SIG-M5 treated with dmso at 0.1 percent for 504 hours (cell line): ENCODE results near the gene EIF4G1.

ENCODE experiments used
- DNase-seq: peaks from one replicate; lab custom pipeline; 2025; ENCODE audit not compliant: unreplicated experiment; lab: John Stamatoyannopoulos, UW

EIF4G1 gene

DNA sequence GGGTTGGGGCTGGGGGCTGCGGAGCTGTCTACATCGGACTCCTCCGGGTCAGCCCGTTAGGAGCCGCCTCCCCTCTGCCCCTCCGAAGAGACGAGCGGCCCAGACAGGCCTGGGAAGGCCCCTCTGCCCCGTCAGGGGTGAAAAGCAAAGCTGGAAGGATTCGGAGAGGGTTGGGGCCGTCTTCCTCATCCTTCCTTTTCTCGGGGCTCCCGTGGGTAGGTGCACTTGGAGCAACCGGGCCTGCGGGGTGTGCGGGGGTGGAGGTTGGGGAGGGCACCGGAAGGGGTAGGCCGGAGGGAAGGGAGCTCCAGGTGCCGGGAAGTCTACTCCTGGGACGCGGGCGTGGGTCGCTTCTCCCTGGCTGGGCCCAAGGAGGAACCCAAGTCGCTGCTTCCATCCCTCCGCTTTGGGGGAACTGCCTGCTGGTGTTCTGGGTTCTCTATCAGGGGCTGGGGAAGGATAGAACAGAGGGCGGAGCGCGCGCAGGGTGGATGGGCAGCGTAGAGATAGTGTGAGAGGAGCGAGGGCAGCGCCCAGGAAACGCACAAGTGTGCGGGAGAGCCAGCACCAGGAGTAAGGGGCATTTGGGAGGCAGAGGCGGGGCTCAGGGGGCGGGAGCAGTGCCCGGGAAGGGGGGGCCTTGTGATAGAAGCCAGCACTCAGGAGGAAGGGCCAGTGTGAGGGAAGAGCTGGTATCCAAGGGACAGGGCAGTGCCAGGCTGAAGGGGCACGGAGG, 47.7 kb downstream of the EIF4G1 start:
- peak; percentile 69 for DNase-seq

DNA sequence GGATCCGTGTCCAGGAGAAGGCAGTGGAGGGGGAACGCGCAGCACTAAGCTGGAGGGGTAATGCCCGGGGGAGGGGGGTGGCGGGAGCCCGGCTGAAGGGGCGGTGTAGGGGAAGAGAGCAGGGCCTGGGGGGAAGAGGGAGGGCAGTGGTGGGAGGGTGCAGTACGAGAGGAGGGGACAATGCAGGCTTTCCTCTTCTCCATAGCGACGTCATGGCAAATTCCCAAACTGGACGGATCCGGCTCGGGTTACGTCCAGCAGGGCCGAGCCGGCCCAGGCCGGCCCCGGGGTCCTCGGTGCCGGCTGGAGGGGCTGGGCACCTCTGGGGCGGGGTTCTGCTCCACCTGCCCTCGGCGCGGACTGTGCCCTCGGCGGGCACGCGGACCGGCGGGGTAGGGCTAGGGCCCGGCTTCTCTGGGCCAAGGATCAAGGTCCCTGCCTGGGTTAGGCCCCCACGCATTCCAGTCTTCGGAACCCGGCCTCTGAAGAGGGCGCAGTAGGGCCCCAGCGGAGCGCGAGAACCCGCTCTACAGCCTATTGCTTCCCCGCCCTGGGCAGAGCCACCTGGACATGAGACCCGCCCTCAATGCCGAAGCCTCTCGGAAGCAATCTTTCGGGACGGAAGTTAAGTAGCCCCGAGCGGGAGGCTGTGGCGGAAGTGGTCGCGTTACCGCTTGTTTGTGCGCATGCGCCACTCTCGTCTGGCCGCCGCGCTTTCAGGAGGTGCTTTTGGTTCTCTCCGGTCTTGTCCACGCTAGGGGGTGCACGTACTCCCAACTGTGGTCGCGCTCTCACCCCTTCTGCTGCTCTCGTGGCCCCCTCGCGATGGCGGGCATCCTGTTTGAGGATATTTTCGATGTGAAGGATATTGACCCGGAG, 48.5 kb downstream of the EIF4G1 start:
- DNase-seq: peak; percentile 99

DNA sequence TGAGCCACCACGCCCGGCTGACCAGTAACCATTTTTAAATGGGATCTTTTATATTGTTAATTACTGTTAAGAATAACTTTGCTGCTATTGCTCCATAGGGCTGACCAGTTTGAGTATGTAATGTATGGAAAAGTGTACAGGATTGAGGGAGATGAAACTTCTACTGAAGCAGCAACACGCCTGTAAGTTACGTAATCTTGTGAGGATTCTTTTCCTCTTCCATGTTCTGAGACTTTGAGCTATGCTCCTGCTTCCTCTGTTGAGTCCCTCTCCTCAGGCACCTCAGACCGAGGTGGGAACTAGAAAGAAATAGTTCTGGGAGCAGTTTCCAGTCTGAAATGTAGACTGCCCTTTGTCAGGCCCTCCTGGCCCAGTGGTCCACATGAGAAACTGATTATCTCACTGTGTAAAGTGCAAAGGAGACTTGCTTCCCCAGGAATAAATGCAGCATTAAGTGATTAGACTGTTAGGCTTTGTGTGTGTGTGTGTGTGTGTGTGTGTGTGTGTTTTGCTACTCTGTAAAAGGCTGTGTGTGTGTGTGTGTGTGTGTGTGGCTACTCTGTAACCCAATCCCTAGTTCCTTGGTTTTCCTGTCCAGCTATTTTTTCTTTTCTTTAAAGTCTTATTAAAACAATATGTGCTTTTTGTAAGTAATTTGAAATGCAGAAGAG, 52.3 kb downstream of the EIF4G1 start:
- peak; percentile 17 for DNase-seq

DNA sequence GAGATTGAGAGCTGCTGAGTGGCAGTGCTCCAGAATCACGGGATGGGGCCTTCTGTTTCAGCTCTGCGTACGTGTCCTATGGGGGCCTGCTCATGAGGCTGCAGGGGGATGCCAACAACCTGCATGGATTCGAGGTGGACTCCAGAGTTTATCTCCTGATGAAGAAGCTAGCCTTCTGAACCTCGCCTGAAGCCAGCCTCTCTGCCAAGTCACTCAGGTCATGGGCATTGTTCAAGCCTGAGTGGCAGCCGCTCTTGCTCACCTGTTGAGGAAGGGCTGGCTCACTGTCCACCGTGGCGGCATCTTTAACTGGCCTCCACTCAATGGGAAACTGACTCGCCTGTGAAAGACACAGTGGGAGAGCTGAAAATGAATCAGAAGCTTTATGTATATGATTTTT, 53.7 kb downstream of the EIF4G1 start:
- DNase-seq: no peak

DNA sequence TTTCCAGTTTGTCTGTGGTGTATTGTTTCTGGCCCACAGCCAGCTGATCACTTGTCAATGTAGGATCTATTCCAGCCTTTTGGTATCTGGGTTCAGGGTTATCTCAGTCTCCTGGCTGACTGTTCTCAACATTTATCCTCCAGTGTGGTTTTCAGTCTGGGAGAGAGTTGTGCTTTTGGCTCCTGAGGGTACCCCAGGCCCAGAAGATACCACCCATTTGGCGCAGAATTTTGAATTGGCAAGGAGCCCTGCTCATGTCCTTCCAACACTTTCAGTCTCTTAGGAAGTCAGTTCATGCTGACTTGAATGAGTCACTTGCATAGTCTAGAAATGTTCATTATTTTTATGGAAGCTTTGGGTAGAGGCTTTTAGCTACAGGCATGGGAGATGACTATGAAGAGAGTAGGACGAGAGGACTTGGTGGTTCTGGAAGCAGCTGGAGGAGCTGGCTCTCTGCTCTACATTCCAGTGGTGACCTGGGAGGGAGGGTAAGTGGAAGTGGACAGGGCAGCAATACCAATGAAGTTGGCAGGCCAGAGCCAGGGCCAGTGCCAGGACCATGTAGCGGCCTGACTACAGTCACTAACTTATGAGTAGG, 54.3 kb downstream of the EIF4G1 start:
- DNase-seq: no peak

DNA sequence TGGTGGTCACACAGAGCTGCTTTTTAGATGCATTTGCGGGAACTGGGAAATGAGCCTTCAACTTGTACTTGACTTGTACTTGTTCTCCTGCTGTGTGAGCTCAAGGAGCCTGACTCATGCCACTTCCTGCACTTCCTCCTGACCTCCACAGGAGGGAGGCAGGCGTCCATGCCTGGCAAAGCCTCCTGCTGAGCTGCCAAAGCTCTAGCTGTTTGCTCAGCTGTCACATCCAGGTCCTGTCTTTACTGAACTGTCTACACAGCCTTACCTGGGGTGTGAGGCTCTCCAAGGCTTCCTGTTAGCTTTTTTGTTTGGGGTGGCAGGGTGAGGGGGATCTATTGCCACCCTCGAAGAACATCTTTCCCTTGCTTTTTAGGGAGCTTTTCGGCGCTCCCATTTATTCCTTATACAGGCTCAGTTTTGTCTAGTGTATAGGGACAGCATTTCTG, 57.2 kb downstream of the EIF4G1 start:
- DNase-seq: peak; percentile 89

DNA sequence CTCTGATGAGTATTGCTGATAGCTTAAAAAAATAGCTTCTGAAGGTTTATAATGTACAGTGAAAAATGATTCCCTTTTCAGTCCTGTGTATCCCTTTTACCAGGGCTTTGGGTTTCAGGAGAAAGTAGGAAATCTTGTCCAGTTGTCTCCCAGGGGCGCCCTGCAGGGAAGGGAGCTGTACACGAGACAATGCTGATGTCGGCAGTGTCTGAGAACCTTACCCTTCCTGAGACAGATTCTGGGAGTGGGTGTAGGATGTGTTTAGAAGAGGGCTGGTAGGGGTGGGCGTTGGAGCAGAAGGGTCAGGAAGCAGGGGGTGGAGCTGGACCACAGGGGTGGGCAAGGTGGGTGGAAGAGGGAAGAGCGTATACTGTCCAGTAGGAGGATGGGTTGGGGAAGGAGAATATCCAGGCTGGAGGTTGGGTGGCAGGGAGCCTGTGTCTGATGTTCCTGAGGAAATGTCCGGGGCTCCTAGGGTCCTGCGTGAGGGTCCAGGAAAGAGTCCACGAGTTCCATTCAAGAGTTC, 58.0 kb downstream of the EIF4G1 start:
- DNase-seq: no peak

DNA sequence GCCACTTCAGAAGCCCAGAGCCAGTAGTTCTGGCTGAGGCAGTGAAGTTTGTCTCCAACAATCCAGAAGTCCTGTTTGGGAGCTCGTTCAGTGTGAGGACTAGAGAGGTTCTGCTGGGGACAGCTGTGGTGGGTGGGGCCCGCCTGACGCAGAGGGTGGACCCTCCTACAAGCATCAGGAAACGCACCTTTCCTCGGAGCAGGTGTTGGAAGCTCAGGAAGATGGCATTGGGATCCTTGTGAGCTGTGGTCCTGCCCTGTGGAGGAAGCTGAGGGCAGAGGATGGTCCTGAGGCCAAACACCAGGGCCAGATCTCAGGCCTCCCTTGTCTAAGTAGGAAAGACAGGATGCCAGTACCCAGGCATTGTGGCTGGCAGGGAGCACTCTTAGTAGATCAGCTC, 58.5 kb downstream of the EIF4G1 start:
- DNase-seq: no peak

DNA sequence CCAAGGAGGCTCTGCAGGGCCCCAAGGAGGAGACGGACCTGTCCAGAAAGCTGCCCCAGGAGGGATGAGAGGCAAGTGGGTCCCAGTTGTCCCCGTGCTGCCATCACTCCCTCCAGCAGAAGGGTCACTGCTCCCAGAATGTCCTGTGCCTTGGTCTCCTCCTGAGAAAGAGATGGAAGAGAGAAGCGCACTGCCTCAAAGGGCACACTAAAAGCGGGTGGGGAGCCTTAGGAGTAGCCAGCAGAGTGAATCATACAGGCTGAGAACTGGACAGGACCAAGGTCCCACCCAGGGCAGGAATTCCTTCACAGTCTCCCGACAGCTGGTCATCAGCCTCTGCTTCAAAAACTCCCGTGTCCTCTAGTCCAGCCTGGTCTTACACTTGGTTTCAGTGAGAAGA, 59.0 kb downstream of the EIF4G1 start:
- DNase-seq: no peak

DNA sequence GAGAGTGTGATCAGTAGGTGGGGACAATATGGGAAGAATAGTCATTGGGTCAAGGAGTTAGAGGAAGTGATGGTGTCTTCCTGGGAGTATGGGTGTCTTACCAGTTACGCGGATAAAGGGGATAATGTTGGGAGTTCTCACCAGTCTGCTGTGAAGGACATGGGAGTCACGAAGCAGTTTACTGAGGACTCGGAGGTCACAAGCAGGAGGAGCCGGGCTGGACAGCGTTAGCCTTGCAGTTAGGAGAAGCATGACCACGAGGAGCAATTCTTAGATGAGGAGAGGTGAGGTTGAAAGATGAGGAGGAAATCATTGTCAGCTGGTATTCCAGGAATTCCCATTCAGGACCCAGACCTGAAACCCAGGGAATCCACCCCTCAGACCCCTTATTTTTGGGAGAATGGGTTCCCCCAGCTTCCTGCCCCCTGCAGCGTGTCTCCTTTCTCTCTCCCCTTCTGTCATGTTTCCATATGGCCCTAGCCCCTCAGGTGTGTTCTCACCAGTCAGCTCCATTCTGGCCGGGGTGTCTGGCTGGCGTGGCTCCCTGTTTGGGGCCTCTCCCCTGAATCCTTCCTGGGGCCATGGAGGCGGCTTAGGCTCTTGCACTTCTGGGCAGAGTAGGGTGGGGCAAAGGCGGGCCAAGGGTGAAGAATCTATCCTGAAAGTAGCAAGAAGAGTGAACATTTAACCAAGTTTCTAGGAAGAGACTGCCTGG, 61.5 kb downstream of the EIF4G1 start:
- no peak for DNase-seq

DNA sequence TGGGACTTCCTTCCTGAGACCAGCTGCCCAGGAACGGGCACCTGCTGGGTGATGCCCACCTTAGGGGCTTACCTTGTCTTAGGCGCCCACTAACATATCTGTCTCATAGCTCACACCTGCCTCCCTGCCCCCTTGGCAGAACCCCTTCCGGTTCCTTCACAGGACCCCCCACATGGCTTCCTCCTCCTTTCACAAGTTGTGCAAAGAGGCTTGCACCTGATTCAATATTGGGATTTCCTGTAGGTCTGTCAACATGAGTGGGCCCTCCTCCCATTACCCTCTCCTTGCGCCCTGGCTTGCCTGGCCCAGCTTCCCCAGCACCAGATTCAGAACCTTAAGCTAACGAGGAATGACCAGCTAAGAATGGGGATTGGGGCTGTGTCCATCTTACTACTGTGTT, 63.0 kb downstream of the EIF4G1 start:
- no peak for DNase-seq

DNA sequence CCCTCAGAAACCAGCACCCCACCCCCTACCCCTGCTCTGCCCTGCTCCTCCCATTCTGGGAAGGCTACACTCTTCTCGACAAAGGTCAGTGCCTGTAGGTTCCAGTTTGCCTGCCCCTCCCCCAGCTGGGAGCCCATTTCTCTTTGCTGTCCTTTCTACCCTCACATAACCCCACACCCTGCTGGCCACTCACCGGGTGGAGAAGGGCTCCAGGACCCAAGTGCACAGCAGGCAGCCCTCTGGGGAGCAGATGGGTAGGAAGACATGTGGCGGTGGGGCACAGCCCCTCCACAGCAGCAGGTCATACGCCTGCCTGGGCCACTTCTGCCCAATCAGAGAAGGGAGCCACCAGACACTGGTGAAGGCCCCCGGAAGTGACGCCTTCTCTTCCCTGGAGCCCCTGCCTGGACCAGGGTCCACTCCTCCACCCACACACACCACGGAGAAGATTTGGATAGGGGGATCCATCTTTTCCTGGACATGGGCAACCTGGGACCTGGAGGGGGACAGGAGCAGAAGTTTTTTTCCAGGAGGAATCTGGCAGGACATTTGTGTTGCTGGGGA, 63.6 kb downstream of the EIF4G1 start, which contains the start of gene THPO:
THPO (minus strand) TSS at position 326 of the 564 bp plus-strand sequence. CDS start 1,948 bp downstream, outside the sequence.
- no peak for DNase-seq

DNA sequence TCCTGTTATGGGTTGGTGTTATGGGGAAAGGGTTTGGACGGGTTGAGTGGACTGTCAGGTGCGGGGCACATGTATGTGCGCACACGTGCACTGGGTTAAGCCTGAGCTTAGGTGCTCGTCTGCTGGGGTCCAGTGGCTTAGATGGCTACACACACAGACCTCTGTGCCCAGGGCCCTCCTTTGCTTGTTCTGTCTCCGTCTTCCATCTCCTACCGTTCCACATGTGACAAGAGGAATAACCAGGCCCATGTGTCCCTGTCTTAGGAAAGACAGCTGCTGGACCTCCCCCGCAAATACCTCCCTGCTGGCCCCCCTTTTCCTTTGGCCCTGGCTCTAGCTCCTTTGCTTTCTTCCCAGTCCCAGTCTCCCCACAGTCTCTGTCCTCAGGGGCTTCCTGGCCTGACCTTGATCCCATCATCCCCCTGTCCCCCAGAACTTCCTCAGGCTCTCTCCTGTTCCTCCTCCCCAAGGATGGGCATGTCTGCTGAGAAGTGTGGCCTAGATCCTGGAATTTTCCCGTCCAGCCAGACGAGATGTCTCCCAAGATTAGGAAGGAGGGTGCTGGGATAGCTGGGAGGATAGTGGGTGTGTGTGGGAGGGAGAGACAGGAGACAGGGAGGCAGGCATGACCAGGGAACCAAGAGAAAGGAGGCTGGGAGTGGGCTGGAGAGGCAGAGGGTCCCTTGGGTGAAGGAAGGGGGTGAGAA, 64.4 kb downstream of the EIF4G1 start:
- DNase-seq: no peak

DNA sequence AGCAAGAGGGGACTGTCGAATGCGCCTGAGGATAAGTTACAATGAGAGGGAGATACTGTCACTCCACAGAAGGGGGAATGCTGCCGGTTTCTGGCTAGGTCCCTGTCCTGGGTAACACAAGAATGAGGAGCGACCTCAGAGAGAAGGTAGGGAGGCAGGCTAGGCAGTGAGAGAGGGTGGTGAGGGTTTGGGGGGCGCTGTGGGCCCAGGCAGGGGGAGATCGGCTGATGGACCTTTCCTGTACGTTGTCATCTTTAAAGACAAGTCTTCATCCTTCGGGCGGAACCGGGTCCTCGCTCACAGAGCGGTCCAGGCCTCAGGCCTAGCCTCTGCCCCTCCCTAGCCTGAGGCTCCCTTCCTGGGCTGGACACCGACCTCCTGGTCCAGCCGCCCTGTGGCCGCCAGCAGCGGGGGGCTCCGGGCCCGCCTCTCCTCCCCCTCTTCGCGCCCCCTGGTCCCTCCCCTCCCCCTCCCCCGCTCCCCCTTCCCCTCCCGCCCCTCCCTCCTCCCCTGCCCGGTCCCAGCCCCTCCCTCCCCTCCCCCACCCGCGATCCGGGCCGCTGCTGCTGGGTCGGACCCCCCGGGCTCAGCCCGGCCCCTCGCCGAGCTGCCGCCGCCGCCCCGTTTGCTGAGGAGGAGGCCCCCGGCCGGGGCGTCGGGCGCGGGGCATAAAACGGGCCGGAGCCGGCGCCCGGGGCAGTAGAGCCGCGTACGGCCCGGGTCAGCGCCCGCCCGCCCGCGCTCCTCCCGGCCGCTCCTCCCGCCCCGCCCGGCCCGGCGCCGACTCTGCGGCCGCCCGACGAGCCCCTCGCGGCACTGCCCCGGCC, 65.2 kb downstream of the EIF4G1 start, which contains the start of gene CHRD:
CHRD (plus strand) TSS at position 697 of the 827 bp plus-strand sequence. CDS start 265 bp downstream, outside the sequence.
- no peak for DNase-seq

DNA sequence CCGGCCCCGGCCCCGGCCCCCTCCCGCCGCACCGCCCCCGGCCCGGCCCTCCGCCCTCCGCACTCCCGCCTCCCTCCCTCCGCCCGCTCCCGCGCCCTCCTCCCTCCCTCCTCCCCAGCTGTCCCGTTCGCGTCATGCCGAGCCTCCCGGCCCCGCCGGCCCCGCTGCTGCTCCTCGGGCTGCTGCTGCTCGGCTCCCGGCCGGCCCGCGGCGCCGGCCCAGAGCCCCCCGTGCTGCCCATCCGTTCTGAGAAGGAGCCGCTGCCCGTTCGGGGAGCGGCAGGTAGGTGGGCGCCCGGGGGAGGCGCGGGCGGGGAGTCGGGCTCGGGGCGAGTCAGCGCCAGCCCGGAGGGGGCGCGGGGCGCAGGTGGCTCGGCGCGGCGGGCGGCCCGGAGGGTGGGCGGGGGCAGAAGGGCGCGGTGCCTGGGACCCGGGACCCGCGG, 65.8 kb downstream of the EIF4G1 start:
- DNase-seq: no peak

DNA sequence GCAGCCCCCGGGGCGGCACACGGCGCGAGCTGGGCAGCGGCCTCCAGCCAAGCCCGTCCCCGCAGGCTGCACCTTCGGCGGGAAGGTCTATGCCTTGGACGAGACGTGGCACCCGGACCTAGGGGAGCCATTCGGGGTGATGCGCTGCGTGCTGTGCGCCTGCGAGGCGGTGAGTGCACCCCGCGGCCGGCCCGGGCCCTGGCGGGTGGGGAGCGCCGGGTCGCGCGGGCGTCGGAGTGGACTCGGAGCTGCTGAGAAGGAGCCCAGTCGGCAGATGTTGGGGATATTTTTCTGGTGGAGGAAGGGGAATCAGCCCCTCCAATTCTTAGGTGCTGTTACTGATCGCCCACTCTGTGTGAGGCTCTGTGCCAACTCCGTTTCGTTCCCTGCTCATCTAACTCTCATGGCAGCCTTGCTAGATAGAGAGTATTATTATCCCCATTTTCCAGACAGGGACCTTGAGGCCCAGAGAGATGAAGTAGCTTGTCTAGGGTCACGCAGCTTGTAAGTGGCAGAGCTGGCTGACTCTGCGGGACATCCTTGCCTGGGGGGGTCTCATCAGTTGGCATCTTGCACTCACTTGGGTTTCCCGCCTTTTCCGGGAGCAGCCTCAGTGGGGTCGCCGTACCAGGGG, 66.3 kb downstream of the EIF4G1 start:
- no peak for DNase-seq

DNA sequence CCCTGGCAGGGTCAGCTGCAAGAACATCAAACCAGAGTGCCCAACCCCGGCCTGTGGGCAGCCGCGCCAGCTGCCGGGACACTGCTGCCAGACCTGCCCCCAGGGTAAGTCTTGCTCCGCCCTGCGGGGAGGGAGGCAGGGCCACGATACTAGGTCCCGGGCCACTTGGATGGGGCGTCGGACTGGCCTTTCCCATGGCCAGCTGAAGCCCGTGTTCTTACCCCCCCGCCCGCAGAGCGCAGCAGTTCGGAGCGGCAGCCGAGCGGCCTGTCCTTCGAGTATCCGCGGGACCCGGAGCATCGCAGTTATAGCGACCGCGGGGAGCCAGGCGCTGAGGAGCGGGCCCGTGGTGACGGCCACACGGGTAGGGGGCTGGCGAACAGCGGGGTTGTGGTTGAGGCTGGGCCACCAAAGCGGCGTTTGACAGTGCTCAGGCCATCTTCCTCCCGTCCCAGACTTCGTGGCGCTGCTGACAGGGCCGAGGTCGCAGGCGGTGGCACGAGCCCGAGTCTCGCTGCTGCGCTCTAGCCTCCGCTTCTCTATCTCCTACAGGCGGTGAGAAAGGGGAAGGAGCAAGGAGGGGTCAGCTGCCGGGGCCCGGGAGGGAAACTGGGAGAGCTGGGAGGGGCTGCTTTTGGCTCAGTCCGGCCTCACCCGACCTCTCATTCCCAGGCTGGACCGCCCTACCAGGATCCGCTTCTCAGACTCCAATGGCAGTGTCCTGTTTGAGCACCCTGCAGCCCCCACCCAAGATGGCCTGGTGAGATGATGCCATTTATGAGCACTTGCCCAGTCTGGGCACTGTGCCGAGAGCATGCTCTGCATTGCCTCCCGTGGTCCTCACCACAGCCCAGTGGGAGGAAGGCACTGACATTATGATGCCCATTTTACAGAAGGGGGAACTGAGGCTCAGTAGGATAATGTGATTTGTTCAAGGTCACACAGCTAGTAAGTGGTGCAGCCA, 67.1 kb downstream of the EIF4G1 start:
- DNase-seq: peak; percentile 48
